Measurements from ENCODE around the gene UFD1. TPM values are rescaled to one million over a fixed set of nuclear protein-coding genes. Genes with fewer than 3 reads are reported as not detected.

UFD1 gene
- total and polyA plus RNA-seq, 9 of the 15 experiments (the other 6 are each of a cell fraction or from before 2014, with no cell fraction given): 238 to 645 (median 363) TPM

GRCh38 chr22:19464975-19465374, 14.0 kb downstream of the UFD1 start (continued):
- no peak for TF ChIP-seq ZBTB33 (CRISPR knock-in tag; IDR thresholded peaks at IDR 0.05)
- TF ChIP-seq HNRNPUL1 (IDR thresholded peaks at IDR 0.05; ENCODE audit: low read length): no peak
- TF ChIP-seq HINFP (tag; conservative IDR thresholded peaks at IDR 0.05; ENCODE audit: low read depth): no peak
- TF ChIP-seq POLR2H (tag; IDR thresholded peaks at IDR 0.05; ENCODE audit: low read depth): no peak
- no peak for TF ChIP-seq KLF16 (IDR thresholded peaks at IDR 0.05)
- TF ChIP-seq CEBPB (tag; IDR thresholded peaks at IDR 0.05): no peak
- TF ChIP-seq NBN (IDR thresholded peaks at IDR 0.05; ENCODE audit: low read depth): no peak
- no peak for TF ChIP-seq NFE2 (IDR thresholded peaks at IDR 0.05; ENCODE audit: low read depth)
- no peak for TF ChIP-seq ZNF668 (CRISPR knock-in tag; IDR thresholded peaks at IDR 0.05)
- no peak for TF ChIP-seq MCM2 (IDR thresholded peaks at IDR 0.05; ENCODE audit: low read depth)
- no peak for TF ChIP-seq TBP (optimal IDR thresholded peaks at IDR 0.05; ENCODE audit: low read depth, low read length)
- TF ChIP-seq ZNF79 (CRISPR knock-in tag; IDR thresholded peaks at IDR 0.05; ENCODE audit: low read depth): no peak
- TF ChIP-seq BDP1 (IDR thresholded peaks at IDR 0.05; ENCODE audit: insufficient read depth, insufficient read length): no peak
- no peak for TF ChIP-seq U2AF2 (optimal IDR thresholded peaks at IDR 0.05; ENCODE audit: low read depth, low read length)
- no peak for TF ChIP-seq HDAC8 (tag; IDR thresholded peaks at IDR 0.05)
- no peak for TF ChIP-seq MTA3 (IDR thresholded peaks at IDR 0.05; ENCODE audit: borderline replicate concordance)
- TF ChIP-seq ATF2 (CRISPR knock-in tag; IDR thresholded peaks at IDR 0.05): 0 out of 2 replicates have a peak, but pooled peaks have one; percentile 42
- TF ChIP-seq USF2 (CRISPR knock-in tag; IDR thresholded peaks at IDR 0.05): no peak
- no peak for TF ChIP-seq ZNF431 (CRISPR knock-in tag; IDR thresholded peaks at IDR 0.05)
- 0 out of 2 replicates have a peak, but pooled peaks have one; percentile 12 for TF ChIP-seq POLR2A (conservative IDR thresholded peaks at IDR 0.05)
- TF ChIP-seq E2F5 (CRISPR knock-in tag; IDR thresholded peaks at IDR 0.05): peak; percentile 61; the same call in 1 of the 2 replicates
- TF ChIP-seq SLC30A9 (CRISPR knock-in tag; IDR thresholded peaks at IDR 0.05): no peak
- TF ChIP-seq SMARCC2 (IDR thresholded peaks at IDR 0.05; ENCODE audit: low read depth): no peak
- TF ChIP-seq NR2C2 (CRISPR knock-in tag; IDR thresholded peaks at IDR 0.05): peak; percentile 38; the same call in 1 of the 2 replicates
- TF ChIP-seq NR2C2 (tag; IDR thresholded peaks at IDR 0.05): no peak
- TF ChIP-seq ZNF75A (CRISPR knock-in tag; IDR thresholded peaks at IDR 0.05): no peak
